HG03558 (cell line): ENCODE results near the gene CHST13.

Experiments used
- ATAC-seq: cut with Tn5 transposase; IDR thresholded peaks from one replicate; pipeline ENCODE4 v1.9.1; 2021; ENCODE audit warnings: moderate number of reproducible peaks; ENCODE audit not compliant: unreplicated experiment; ENCODE audit errors: extremely low read depth

The CHST13 gene

DNA sequence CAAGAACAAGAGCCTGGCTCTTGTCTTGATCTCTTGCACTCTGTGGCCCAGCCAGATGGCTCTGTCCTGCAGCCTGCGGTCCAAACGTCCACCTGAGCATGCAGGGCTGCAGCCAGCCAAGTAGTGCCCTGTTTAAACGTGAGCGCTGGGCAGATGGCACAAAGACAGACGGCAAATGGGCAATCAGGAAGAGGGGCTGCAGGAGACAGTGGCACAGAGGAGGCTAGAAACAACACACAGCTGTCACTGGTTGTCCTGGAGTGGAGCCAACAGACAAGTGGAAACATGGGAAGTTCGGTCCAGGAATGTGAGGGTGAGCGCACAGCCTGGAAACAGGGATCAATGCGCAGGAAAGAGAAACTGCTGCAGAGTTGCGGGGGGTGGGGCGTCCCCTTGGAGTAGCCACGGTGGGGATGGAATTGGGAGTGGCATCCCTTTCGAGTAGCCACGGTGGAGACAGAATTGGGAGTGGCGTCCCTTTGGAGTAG is 37.6 kb upstream of the CHST13 start:
- ATAC-seq, result no peak

DNA sequence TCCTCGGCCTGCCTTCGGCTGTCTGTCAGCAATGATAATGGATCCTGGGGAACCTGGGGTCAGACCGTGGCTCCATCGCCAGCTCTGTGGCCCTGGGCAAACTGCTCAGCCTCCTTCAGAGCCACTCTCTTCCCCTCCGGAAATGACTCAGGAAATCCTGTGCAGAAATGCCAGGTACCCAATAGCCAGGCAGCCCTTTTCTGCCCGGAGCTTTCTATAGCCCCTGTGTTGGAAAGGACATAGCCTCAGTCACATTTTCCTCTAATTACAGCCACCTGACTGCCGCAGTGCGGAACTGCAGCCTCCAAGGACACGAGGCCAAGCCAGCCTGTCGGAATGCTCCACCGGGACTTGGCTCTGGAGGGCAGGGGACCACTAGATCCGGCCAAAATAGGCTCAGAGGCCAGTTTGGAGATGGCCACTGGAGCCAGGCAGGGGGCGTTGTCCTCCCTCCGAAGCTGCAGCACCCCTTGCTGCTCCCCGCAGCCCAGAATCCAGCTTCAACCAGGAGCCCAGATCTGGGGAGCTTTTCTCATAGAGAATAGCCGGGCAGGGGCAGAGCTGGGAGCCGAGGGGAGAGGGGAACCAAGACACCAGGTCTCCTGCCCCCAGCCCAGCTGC is 36.7 kb upstream of the CHST13 start:
- no peak for ATAC-seq

- no peak for ATAC-seq
Measured at GRCh38 chr3:126488185-126488584, 35.8 kb upstream of the CHST13 start.

DNA sequence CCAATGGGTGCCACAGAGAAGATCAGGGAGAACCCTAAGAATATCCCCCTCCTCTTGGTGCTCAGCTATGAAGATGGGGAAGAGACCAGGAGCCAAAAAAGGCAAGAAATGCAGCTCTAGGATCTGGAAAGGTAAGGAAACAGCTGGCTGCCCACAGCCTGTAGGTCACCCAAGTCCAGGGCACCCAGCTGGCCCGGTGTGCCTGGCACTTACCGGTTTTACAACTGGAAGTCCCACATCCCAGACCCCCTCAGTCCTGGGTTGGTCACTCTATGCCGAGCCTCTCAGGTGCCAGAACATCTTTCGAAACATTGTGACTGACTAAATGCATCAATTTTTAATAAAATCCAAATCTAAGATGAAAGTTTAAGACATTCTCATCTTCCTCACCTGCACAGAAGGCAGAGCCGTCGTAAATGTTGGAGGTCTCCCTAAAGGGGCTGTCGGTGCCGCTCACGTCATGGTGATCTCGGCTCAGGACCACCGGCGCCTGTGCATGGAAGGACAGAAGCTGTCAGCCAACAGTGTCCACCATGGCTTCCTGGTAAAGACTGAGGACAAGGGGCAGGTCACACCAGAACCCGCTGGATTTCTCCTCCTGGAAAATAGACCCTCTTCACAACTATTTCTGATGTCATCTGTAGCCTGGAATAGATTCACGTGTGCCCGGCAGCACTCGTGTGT is 34.9 kb upstream of the CHST13 start:
- ATAC-seq, result no peak

DNA sequence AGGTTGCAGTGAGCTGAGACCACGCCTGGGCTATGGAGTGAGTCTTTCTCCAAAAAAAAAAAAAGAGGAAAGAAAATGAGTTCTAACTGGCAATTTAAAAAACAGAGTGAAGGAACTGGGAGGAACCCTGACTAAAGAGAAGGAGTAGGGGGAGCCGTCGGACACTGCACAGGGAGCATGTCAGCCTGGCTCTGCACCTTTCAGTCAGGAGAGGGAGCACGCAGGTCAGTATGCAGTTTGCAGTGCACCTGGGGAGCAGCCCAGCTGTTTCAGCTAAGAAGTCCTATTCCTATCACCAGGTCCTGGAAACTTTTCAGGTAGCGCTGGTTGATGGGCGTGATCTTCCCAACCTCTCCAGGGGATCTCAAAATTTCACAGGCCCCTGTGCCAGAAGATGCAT is 33.3 kb upstream of the CHST13 start:
- no peak for ATAC-seq

DNA sequence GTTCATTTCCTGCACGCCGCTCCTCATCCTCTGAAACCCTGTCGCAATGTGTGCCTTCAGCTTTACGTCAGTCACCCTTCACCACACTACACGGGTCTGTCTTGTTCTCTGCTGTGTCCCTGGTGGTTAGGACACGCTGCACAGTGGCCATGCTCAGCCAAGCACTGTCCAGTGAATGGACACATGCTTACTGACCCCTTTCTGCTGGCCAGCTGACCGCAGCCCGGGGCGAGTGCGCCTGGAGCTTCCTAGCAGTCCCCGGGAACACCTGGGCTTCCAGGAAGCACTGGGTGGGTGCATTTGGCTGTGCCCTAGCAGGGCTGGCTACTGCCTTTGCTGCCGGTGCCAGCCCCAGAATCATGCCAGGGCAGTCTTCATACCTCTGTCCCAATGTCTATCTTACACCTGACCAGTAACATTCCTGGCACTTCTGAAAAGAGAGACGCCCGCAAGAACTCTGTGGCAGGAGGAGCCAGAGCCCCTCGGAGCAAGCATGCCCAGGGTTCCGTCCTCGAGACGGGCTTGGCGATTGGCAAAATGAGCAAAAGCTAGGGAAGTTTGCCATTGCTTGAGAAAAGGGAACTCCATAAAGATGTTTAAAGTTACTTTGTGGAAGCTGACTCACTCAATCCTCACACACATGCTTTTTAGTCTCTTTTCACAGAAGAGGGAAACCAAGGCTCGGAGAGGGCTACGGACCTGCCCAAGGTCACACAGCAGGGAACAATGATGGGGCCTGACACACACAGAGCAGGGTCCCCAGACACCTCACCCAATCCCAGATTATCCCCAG is 32.5 kb upstream of the CHST13 start:
- ATAC-seq, result no peak

- ATAC-seq, result no peak
Measured at GRCh38 chr3:126493051-126493450, 30.9 kb upstream of the CHST13 start.

DNA sequence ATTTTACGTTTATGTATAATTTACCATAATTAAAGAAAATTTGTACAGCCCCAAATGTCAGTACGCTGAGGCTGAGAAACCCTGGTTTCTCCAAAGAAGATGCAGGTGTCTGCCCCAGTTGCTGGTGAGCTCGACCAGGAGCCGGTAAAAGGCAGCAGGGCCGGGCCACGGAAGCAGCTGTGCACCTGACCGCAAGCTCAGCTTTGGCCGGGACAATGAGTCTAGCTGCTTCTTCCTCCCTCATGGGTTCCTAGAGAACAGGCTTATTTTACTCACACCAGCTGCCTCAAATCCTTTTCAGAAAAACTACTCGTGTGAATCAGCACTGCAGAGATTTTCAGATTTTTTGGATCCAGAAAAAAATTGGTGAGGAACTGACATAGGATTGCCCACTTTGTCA is 30.2 kb upstream of the CHST13 start:
- no peak for ATAC-seq

DNA sequence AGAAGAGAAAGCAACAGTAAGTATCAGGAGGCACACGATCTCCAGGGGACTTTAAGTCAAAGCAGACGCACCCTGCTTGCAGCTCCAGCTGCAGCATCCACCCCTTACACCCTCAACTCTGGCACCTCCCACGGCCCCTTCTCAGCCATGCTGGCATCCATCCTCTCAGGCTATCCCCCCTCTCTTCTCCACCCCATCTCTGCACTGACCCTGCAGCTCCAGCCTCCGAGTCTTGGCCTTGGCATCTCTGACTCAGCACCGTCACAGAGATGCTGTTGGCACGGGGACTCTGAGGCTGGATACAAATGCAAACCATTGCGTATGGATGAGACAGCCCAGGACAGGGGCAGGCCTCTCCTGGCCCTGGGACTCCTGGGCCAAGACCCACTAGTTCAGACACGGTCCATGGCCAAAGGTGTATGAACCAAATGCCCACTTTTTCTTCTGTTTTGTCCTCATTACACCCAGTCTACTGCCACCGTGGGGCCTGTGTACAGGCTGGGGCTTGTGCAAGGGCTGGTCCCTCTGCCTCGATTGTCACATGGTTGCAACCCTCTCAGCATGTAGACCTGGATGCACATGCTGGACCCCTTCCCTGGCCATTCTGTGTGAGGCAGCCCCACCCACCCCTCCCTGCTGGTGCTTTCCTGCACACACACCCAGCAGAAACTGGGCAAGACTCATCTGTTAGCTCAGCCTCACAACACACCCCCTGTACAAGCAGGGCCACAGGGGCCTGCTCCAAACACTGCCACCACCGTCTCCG is 29.6 kb upstream of the CHST13 start:
- no peak for ATAC-seq

DNA sequence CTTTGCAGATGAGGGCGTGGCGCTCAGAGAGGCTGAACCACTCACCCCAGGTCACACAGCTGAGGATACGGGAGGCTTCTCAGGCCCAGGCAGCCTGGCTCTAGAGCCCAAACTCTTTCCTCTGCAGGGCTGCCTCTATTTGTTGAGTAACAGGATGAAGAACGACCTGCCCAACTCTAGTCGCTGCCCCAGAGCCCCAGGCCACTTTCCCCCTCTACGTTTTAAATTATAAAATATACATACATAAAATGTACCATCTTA is 29.1 kb upstream of the CHST13 start:
- ATAC-seq, result no peak

DNA sequence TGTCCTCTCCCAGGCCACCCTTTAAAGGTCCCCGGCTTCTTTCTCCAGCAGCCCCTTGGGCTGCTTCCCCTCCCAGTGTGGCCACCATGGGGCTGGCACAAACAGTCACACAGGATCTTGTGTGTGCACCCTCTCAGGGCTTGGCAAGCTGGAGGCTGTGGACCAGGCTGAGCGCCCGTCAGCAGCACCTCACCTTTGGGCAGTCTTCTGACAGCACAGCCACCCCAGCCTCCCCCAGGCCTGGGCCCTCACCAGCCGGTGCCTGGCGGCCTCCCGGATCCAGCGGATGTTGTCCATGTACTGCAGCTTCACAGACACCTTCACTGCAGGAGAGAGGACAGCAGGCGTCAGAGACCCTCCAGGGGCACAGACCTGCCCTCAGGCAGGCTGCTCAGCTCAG is 28.2 kb upstream of the CHST13 start:
- no peak for ATAC-seq

GRCh38 chr3:126496894-126497850 is 26.8 kb upstream of the CHST13 start:
- ATAC-seq, result no peak

- ATAC-seq, result no peak
Measured at GRCh38 chr3:126497956-126498355, 26.0 kb upstream of the CHST13 start.

DNA sequence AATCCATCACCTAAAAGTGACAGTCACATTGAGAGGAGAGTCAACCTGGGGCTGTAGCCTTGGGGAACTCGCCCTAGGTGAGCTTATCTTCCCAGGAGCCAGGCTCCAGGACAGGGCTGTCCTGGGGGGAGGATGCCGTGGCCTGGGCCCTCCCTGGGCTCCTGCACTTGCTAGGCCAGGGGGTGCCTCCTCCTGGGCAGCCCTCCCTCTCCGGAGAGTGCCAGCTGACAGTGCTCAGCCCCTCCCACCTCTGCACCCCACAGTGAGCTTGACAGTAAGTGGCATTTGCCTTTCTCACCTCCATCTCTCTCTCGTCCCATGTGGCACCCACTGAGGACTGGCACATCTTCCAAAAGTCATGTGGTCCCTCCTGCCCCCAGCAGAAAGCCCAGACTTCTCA is 25.5 kb upstream of the CHST13 start:
- no peak for ATAC-seq

DNA sequence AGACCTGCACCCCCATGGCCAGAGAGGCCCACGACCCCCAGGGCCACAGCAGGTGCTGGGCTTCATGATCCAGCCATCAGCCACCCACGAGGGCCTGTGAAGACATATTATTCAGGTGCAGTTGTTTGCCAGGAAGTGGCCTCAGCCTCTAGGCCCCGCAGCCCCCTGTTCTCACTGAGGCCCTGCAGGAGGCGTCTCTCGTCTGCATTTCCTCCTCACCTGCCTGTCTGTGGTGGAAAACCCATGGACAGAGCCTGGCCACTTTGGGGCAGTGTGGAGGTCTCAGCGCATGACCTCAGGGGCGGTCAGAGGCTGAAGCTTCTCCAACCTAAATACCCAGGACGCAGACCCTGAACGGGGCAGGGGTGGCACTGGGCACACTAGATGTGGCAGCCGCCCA is 25.0 kb upstream of the CHST13 start:
- no peak for ATAC-seq

DNA sequence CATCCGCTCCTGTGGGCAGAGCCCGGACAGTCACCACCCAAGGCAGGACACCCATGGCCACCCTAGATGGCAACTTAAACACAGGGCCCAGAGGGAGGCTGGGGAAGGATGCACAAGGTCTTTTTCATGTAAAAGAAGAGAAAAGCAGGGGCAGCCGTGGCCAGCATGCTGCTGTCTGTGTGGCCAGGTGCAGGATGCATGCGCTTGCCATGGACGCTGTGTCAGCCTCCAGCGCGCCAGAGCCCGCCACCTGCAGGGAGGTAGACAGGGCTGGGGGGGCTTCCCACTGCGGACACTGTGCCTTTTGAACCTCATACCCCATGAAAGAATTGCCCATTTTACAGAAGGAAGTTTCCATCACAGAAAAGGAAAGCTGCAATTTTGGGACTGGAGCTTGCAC is 24.6 kb upstream of the CHST13 start:
- ATAC-seq, result no peak

GRCh38 chr3:126500016-126500415 is 23.9 kb upstream of the CHST13 start:
- ATAC-seq, result no peak

DNA sequence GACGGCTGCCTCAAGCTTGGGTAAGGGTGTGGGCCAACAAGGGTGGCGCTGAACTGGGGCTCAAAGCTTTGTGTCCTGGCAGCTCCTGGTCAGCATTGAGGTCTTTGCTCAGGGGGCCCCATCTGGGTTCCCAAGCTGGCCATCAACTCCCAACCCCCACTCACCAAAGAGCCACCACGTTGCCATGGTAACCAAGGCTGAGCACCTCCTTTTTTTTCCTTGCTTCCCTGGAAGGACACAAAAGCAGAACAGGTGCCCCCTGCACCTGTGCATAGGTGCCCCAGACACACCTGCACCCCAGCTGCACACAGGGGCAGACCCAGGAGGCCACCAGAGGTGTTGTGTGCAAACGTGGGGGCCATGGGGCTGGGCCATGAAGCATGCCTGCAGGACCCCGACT is 22.9 kb upstream of the CHST13 start:
- no peak for ATAC-seq

- ATAC-seq, result no peak
Measured at GRCh38 chr3:126501736-126502135, 22.2 kb upstream of the CHST13 start.

DNA sequence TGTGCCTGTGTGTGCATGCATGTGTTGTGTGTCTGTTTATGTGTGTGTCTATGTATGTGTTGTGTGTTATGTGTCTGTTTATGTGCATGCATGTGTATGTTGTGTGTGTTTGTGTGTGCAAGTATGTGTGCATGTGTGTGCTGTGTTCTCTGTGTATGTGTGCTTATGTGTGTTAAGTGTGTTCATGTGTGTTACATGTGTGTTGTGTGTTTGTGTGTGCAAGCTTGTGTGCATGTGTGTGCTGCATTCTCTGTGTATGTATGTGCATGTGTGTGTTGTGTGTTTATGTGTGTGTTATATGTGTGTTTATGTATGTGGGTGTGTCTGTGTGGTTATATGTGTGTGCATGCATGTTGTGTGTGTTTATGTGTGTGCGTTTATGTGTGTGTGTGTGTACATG is 21.3 kb upstream of the CHST13 start:
- ATAC-seq, result no peak
